SJCRH30 (cell line): ENCODE results near the gene HORMAD2. TPM values are rescaled to one million over a fixed set of nuclear protein-coding genes. Genes with fewer than 3 reads are reported as not detected.

Experiments used
- DNase-seq, 2 experiments: peaks; one replicate each; pipeline ENCODE4 v3.0.0-alpha.2; 2015 to 2020
- H3K27ac ChIP-seq: fragments of 250-450 bp; sonication (Bioruptor Pico); 2 replicates; pipeline ENCODE4 v1.5.1; 2020; ENCODE audit warnings: mild to moderate bottlenecking, moderate library complexity
- H3K27me3 ChIP-seq: fragments of 250-450 bp; sonication (Bioruptor Pico); 2 replicates; pipeline ENCODE4 v1.5.1; 2020; ENCODE audit warnings: mild to moderate bottlenecking, moderate library complexity
- H3K36me3 ChIP-seq: fragments of 250-450 bp; sonication (Bioruptor Pico); 2 replicates; pipeline ENCODE4 v1.5.1; 2020; ENCODE audit warnings: mild to moderate bottlenecking, moderate library complexity
- H3K4me1 ChIP-seq: fragments of 250-450 bp; sonication (Bioruptor Pico); 2 replicates; pipeline ENCODE4 v1.5.1; 2020; ENCODE audit warnings: mild to moderate bottlenecking, moderate library complexity
- H3K4me3 ChIP-seq: fragments of 250-450 bp; sonication (Bioruptor Pico); 2 replicates; pipeline ENCODE4 v1.5.1; 2020; ENCODE audit warnings: mild to moderate bottlenecking, moderate library complexity
- H3K9me3 ChIP-seq: fragments of 250-450 bp; sonication (Bioruptor Pico); replicated peaks from 2 replicates; pipeline ENCODE4 v1.5.1; 2020; ENCODE audit warnings: mild to moderate bottlenecking, moderate library complexity
- total RNA-seq: library from RNA; depleted of rRNA; stranded (reverse); fragments of >200 nt; shearing (Covaris generic); gene quantifications from 2 replicates; pipeline ENCODE4 v1.2.3, GENCODE V29; 2014; rRNA removed

Gene HORMAD2
- total RNA-seq: not detected in 2 replicates

- Histone ChIP-seq H3K27me3 (no peaks in the 10 kb centered on the region), H3K4me3 (no peak within 1 kb of the TSS), H3K4me1 (no peaks in the 10 kb centered on the region), H3K36me3 (no peaks in the 10 kb centered on the region), H3K9me3 (no peaks in the 10 kb centered on the region), H3K27ac (no peak within 1 kb of the TSS)
- no peak for DNase-seq
These were observed at the start of gene HORMAD2 for GRCh38 chr22:30079952-30080533. Gene HORMAD2 (plus strand): TSS chr22:30080464. CDS start chr22:30093953, 13,489 bp downstream.

- H3K4me3 ChIP-seq: no peak overlapping the region
- no peaks in the 10 kb centered on the region; the same call in 1 of the 2 replicates for H3K4me1 ChIP-seq
- no peak overlapping the region for H3K27ac ChIP-seq
- no peak for DNase-seq
- no peaks in the 10 kb centered on the region for H3K9me3 ChIP-seq
- H3K36me3 ChIP-seq: no peaks in the 10 kb centered on the region; the same call in none of the 2 replicates
- no peaks in the 10 kb centered on the region for H3K27me3 ChIP-seq
These were observed 48.9 kb upstream of the HORMAD2 start for GRCh38 chr22:30031328-30031727.

- Histone ChIP-seq H3K27ac (no peak overlapping the region; the same call in 1 of the 2 replicates), H3K9me3 (no peaks in the 10 kb centered on the region), H3K4me3 (no peak overlapping the region), H3K27me3 (no peaks in the 10 kb centered on the region), H3K4me1 (no peaks in the 10 kb centered on the region; the same call in 1 of the 2 replicates), H3K36me3 (no peaks in the 10 kb centered on the region; the same call in none of the 2 replicates)
- DNase-seq: no peak
These were observed 48.4 kb upstream of the HORMAD2 start for GRCh38 chr22:30031764-30032455.

- DNase-seq: no peak
- no peak overlapping the region for H3K27ac ChIP-seq
These were observed 47.1 kb upstream of the HORMAD2 start for GRCh38 chr22:30033137-30033536.

GRCh38 chr22:30033901-30034300, 46.4 kb upstream of the HORMAD2 start:
- Histone ChIP-seq H3K9me3 (no peaks in the 10 kb centered on the region), H3K4me1 (peaks cover 8% of the 10 kb centered on the region; the same call in 1 of the 2 replicates), H3K27me3 (no peaks in the 10 kb centered on the region), H3K27ac (no peak overlapping the region), H3K4me3 (no peak overlapping the region), H3K36me3 (no peaks in the 10 kb centered on the region)
- DNase-seq: no peak

More at GRCh38 chr22:30033137-30033536, 47.1 kb upstream of the HORMAD2 start:
- no peaks in the 10 kb centered on the region for H3K27me3 ChIP-seq
- H3K4me1 ChIP-seq: peaks cover 3% of the 10 kb centered on the region; the same call in 1 of the 2 replicates
- no peak overlapping the region for H3K4me3 ChIP-seq
- H3K36me3 ChIP-seq: no peaks in the 10 kb centered on the region
- H3K9me3 ChIP-seq: no peaks in the 10 kb centered on the region

- Histone ChIP-seq H3K4me3 (no peak overlapping the region), H3K4me1 (peaks cover 8% of the 10 kb centered on the region; the same call in 1 of the 2 replicates), H3K36me3 (no peaks in the 10 kb centered on the region), H3K27me3 (no peaks in the 10 kb centered on the region), H3K27ac (no peak overlapping the region), H3K9me3 (no peaks in the 10 kb centered on the region)
- DNase-seq: no peak
These were observed 43.6 kb upstream of the HORMAD2 start for GRCh38 chr22:30036656-30037055.

- Histone ChIP-seq H3K4me1 (peaks cover 8% of the 10 kb centered on the region; the same call in 1 of the 2 replicates), H3K36me3 (no peaks in the 10 kb centered on the region), H3K27me3 (no peaks in the 10 kb centered on the region), H3K9me3 (no peaks in the 10 kb centered on the region), H3K4me3 (no peak overlapping the region), H3K27ac (no peak overlapping the region)
- DNase-seq: peak; percentile 44 to 51
These were observed 42.0 kb upstream of the HORMAD2 start for GRCh38 chr22:30038219-30038618.

GRCh38 chr22:30040499-30041260, 39.6 kb upstream of the HORMAD2 start:
- no peaks in the 10 kb centered on the region for H3K27me3 ChIP-seq
- peaks cover 23% of the 10 kb centered on the region for H3K4me1 ChIP-seq
- DNase-seq: no peak
- H3K4me3 ChIP-seq: no peak overlapping the region
- no peak overlapping the region for H3K27ac ChIP-seq
- H3K36me3 ChIP-seq: no peaks in the 10 kb centered on the region
- no peaks in the 10 kb centered on the region for H3K9me3 ChIP-seq

- no peak for DNase-seq
- Histone ChIP-seq H3K27me3 (no peaks in the 10 kb centered on the region), H3K4me3 (no peak overlapping the region), H3K9me3 (no peaks in the 10 kb centered on the region), H3K36me3 (no peaks in the 10 kb centered on the region), H3K4me1 (peaks cover 23% of the 10 kb centered on the region), H3K27ac (no peak overlapping the region)
These were observed 38.8 kb upstream of the HORMAD2 start for GRCh38 chr22:30041475-30041874.

GRCh38 chr22:30041881-30042280, 38.4 kb upstream of the HORMAD2 start:
- peaks cover 23% of the 10 kb centered on the region for H3K4me1 ChIP-seq
- H3K36me3 ChIP-seq: no peaks in the 10 kb centered on the region
- H3K27me3 ChIP-seq: no peaks in the 10 kb centered on the region
- H3K4me3 ChIP-seq: no peak overlapping the region
- H3K27ac ChIP-seq: no peak overlapping the region
- DNase-seq: no peak
- no peaks in the 10 kb centered on the region for H3K9me3 ChIP-seq

GRCh38 chr22:30043161-30043560, 37.1 kb upstream of the HORMAD2 start:
- Histone ChIP-seq H3K9me3 (no peaks in the 10 kb centered on the region), H3K36me3 (no peaks in the 10 kb centered on the region), H3K27me3 (no peaks in the 10 kb centered on the region), H3K4me3 (no peak overlapping the region), H3K4me1 (peaks cover 20% of the 10 kb centered on the region), H3K27ac (no peak overlapping the region)
- DNase-seq: no peak

GRCh38 chr22:30044369-30044768, 35.9 kb upstream of the HORMAD2 start:
- peak in 1 of 2 experiments; percentile 41 for DNase-seq

GRCh38 chr22:30044881-30045493, 35.3 kb upstream of the HORMAD2 start:
- no peaks in the 10 kb centered on the region for H3K27me3 ChIP-seq
- no peak overlapping the region for H3K27ac ChIP-seq
- no peak for DNase-seq
- no peaks in the 10 kb centered on the region for H3K9me3 ChIP-seq
- H3K4me3 ChIP-seq: no peak overlapping the region
- peaks cover 15% of the 10 kb centered on the region for H3K4me1 ChIP-seq
- H3K36me3 ChIP-seq: no peaks in the 10 kb centered on the region

More at GRCh38 chr22:30044369-30044768, 35.9 kb upstream of the HORMAD2 start:
- Histone ChIP-seq H3K27ac (no peak overlapping the region), H3K9me3 (no peaks in the 10 kb centered on the region), H3K4me3 (no peak overlapping the region), H3K27me3 (no peaks in the 10 kb centered on the region), H3K4me1 (peaks cover 15% of the 10 kb centered on the region), H3K36me3 (no peaks in the 10 kb centered on the region)

- Histone ChIP-seq H3K4me3 (no peak overlapping the region), H3K36me3 (no peaks in the 10 kb centered on the region), H3K27ac (no peak overlapping the region), H3K9me3 (no peaks in the 10 kb centered on the region), H3K4me1 (peaks cover 15% of the 10 kb centered on the region), H3K27me3 (no peaks in the 10 kb centered on the region)
- no peak for DNase-seq
These were observed 34.8 kb upstream of the HORMAD2 start for GRCh38 chr22:30045494-30045887.
